Effector memory CD8-positive, alpha-beta T cell (primary cell): ENCODE measurements around the gene GNA12.
A peak's percentile ranks its signal among the peaks of the same experiment; 100 is the strongest.
"Not testable (repeated sequence)": the region's sequence is repeated elsewhere in the genome, so short reads cannot be mapped to it uniquely, and the experiment has no call there.

Source experiments
- ATAC-seq: fragments of 150-1000 bp; cut with Tn5 transposase; replicated peaks from 2 replicates; pipeline ENCODE4 v1.10.0; 2021; ENCODE audit warnings: mild to moderate bottlenecking, moderate library complexity
- DNase-seq, 3 experiments: peaks; one replicate each; pipeline ENCODE4 v3.0.0; 2021
- H3K27ac Mint-ChIP-seq, 2 donors: one replicate each; pipeline ENCODE4 v1.8.0; 2022; ENCODE audit warnings: mild to moderate bottlenecking in 2 of 2, mixed read lengths in 2 of 2, moderate library complexity in 2 of 2
- H3K27me3 Mint-ChIP-seq, 2 donors: one replicate each; pipeline ENCODE4 v1.8.0; 2022; ENCODE audit warnings: mixed read lengths in 2 of 2
- H3K36me3 Mint-ChIP-seq: one replicate; pipeline ENCODE4 v1.8.0; 2022; ENCODE audit warnings: mild to moderate bottlenecking, moderate library complexity, mixed read lengths; ENCODE audit not compliant: insufficient read depth
- H3K4me1 Mint-ChIP-seq, 2 donors: one replicate each; pipeline ENCODE4 v1.8.0; 2022; ENCODE audit warnings: low read depth in 2 of 2, mixed read lengths in 2 of 2
- H3K4me3 Mint-ChIP-seq, 2 donors: one replicate each; pipeline ENCODE4 v1.8.0; 2022; ENCODE audit warnings: mild to moderate bottlenecking in 2 of 2, mixed read lengths in 2 of 2, moderate library complexity in 2 of 2
- H3K9me3 Mint-ChIP-seq, 2 donors: one replicate each; pipeline ENCODE4 v1.8.0; 2022; ENCODE audit warnings: mixed read lengths in 2 of 2

Gene GNA12

DNA sequence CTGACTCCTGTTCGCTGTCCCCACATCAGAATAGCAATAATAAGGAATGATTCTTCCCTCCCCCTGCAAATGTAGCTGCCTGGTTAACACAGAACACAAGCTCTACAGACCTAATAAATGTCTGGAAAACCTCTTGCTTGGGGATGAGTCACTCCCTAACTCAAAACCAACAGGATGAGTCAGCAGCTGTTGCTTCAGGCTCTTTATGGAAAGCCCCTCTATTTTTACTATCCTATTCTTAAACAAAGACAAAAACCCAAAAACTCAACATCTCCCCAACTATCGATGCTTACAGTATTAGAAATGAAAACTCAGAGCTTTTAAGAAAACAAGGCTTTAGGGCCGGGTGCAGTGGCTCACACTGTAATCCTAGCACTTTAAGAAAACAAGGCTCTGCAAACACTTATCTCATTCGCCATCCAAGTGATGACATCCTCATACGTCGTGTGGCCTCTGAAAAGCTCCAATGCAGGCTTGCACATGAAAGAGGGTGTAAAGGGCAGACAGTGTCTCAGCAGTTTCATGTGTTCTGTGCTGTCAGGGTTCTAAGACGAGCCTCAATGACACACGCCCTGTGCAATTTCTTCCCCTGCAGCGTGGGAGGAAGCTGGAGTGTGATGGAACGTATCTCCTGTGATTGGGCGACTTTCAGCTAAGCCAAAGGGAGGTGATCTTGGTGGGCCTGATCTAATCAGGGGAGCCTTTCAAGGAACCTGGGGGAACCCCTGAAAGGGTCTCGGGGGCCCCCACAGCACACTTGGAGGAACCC, 86.0 kb downstream of the GNA12 start:
- Mint-ChIP-seq H3K36me3 (peaks cover 3% of the 10 kb centered on the region), H3K4me1 (peaks cover 25 to 30% of the 10 kb centered on the region in 2 donors)

DNA sequence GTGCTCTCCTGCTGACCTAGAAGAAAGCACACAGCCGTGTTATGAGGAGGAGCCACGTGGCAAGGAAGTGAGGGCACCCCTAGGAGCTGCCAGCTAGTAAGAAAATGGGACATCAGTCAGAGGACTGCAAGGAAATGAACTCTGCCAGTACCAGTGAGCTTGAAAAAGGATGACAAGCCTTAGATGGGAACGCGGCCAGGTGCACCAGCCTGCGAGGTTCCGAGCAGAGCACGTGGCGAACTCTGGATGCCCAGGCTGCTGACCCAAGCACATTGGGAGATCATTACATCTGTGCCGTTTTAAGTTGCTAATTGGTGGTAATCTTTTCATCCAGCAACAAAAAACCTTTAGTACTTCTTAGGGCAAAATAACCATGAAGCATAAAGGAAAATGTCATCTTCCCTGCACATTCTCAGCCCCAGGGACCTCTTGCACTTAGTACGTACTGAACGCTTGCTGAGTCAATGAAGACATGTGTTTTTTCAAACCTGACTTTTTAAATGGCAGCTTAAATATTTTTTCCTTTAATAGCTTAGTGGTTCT, 86.7 kb downstream of the GNA12 start:
- Mint-ChIP-seq H3K27me3 (no peaks in the 10 kb centered on the region), H3K4me1 (peaks cover 25 to 30% of the 10 kb centered on the region in 2 donors), H3K36me3 (peaks cover 3% of the 10 kb centered on the region), H3K27ac (peak overlapping the region; percentile 73 to 79), H3K9me3 (no peaks in the 10 kb centered on the region), H3K4me3 (no peak overlapping the region)
- ATAC-seq (no peak), DNase-seq (no peak)

More for the DNA sequence above, 86.0 kb downstream of the GNA12 start:
- Mint-ChIP-seq H3K27ac (peak overlapping the region; percentile 73 to 79), H3K9me3 (no peaks in the 10 kb centered on the region), H3K27me3 (no peaks in the 10 kb centered on the region), H3K4me3 (peak overlapping the region in 1 of 2 donors; percentile 38)
- DNase-seq (peak in 1 of 3 experiments; percentile 11), ATAC-seq (peak; percentile 61)

GRCh38 chr7:2755531-2755930, 88.6 kb downstream of the GNA12 start:
- Mint-ChIP-seq H3K27ac (no peak overlapping the region), H3K27me3 (no peaks in the 10 kb centered on the region), H3K9me3 (no peaks in the 10 kb centered on the region), H3K36me3 (peaks cover 3% of the 10 kb centered on the region), H3K4me1 (peaks cover 23 to 25% of the 10 kb centered on the region in 2 donors), H3K4me3 (no peak overlapping the region)
- DNase-seq: no peak
- no peak for ATAC-seq

- H3K4me1 Mint-ChIP-seq: peaks cover 18 to 19% of the 10 kb centered on the region in 2 donors
- no peak overlapping the region for H3K27ac Mint-ChIP-seq
- no peak for ATAC-seq
- H3K36me3 Mint-ChIP-seq: peaks cover 3% of the 10 kb centered on the region
- DNase-seq: no peak
- H3K4me3 Mint-ChIP-seq: no peak overlapping the region
- H3K9me3 Mint-ChIP-seq: no peaks in the 10 kb centered on the region
- H3K27me3 Mint-ChIP-seq: no peaks in the 10 kb centered on the region
Measured at GRCh38 chr7:2754912-2755311, 89.2 kb downstream of the GNA12 start.

GRCh38 chr7:2754086-2754485, 90.0 kb downstream of the GNA12 start:
- DNase-seq: no peak
- Mint-ChIP-seq H3K27ac (peak overlapping the region in 1 of 2 donors; percentile 20), H3K9me3 (no peaks in the 10 kb centered on the region), H3K4me3 (no peak overlapping the region), H3K4me1 (peaks cover 11 to 12% of the 10 kb centered on the region in 2 donors), H3K27me3 (no peaks in the 10 kb centered on the region), H3K36me3 (peaks cover 3% of the 10 kb centered on the region)
- no peak for ATAC-seq

DNA sequence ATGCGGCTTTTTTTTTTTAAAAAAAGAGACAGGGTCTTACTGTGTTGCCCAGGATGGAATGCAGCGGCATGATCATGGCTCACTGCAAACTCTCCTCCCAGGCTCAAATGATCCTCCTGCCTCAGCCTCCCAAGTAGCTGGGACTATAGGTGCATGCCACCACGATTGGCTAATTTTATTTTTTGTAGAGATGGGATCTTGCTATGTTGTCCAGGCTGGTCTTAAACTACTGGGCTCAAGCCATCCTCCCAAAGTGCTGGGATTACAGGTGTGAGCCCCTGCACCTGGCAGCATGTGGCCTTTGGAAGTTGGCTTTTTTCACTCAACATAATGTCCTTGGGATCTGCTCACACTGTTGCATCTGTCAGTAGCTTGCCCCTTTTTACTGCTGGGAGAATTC, 91.0 kb downstream of the GNA12 start:
- no peak overlapping the region for H3K4me3 Mint-ChIP-seq
- H3K27ac Mint-ChIP-seq: peak overlapping the region in 1 of 2 donors; percentile 20
- ATAC-seq: no peak
- peaks cover 6 to 7% of the 10 kb centered on the region in 2 donors for H3K4me1 Mint-ChIP-seq
- no peaks in the 10 kb centered on the region for H3K27me3 Mint-ChIP-seq
- DNase-seq: no peak
- H3K9me3 Mint-ChIP-seq: no peaks in the 10 kb centered on the region
- H3K36me3 Mint-ChIP-seq: peaks cover 3% of the 10 kb centered on the region

DNA sequence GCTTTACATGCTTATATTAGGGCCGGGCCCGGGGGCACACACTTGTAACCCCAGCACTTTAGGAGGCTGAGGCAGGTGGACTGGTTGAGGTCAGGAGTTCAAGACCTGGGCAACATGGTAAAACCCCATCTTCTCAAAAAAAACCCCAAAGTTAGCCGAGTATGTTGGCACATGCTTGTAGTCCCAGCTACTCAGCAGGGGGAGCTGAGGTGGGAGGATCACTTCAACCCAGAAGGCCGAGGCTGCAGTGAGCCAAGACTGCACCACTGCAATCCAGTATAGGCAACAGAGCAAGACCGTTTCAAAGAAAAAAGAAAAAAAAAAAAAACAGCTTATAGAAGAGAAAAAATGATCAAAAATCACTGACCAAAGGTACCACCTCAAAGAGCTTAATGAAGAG, 93.0 kb downstream of the GNA12 start:
- H3K4me1 Mint-ChIP-seq: peaks cover 4 to 5% of the 10 kb centered on the region in 2 donors
- H3K9me3 Mint-ChIP-seq: no peaks in the 10 kb centered on the region
- H3K27me3 Mint-ChIP-seq: no peaks in the 10 kb centered on the region
- no peak overlapping the region for H3K27ac Mint-ChIP-seq
- H3K4me3 Mint-ChIP-seq: no peak overlapping the region
- H3K36me3 Mint-ChIP-seq: peaks cover 3% of the 10 kb centered on the region
- DNase-seq (no peak), ATAC-seq (no peak)

DNA sequence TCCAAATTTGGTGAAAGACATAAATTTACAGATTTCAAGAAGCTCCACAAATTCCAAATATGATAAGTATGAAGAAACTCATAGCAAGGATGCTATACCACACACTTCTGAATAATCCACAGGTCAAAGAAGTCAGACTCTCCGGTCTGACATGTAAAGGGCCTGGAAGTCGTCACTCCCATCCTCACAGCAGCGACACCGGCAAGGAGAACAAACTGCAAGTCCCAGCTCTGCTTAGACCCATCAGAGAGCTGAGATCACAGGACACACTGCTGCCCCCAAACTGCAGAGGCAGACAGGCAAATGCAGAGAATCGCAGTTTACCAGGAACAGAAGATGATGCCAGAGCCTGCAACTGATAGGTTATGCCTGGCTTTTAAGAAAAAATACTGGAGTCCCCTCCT, 94.1 kb downstream of the GNA12 start:
- H3K36me3 Mint-ChIP-seq: peaks cover 2% of the 10 kb centered on the region
- no peak overlapping the region for H3K27ac Mint-ChIP-seq
- no peaks in the 10 kb centered on the region for H3K27me3 Mint-ChIP-seq
- H3K9me3 Mint-ChIP-seq: no peaks in the 10 kb centered on the region
- H3K4me3 Mint-ChIP-seq: no peak overlapping the region
- peaks cover 4 to 5% of the 10 kb centered on the region in 2 donors for H3K4me1 Mint-ChIP-seq
- ATAC-seq (no peak), DNase-seq (no peak)

GRCh38 chr7:2748684-2749083, 95.4 kb downstream of the GNA12 start:
- not testable (repeated sequence) for H3K4me1 Mint-ChIP-seq, DNase-seq, H3K27me3 Mint-ChIP-seq, H3K36me3 Mint-ChIP-seq, H3K9me3 Mint-ChIP-seq, ATAC-seq, H3K27ac Mint-ChIP-seq, H3K4me3 Mint-ChIP-seq

DNA sequence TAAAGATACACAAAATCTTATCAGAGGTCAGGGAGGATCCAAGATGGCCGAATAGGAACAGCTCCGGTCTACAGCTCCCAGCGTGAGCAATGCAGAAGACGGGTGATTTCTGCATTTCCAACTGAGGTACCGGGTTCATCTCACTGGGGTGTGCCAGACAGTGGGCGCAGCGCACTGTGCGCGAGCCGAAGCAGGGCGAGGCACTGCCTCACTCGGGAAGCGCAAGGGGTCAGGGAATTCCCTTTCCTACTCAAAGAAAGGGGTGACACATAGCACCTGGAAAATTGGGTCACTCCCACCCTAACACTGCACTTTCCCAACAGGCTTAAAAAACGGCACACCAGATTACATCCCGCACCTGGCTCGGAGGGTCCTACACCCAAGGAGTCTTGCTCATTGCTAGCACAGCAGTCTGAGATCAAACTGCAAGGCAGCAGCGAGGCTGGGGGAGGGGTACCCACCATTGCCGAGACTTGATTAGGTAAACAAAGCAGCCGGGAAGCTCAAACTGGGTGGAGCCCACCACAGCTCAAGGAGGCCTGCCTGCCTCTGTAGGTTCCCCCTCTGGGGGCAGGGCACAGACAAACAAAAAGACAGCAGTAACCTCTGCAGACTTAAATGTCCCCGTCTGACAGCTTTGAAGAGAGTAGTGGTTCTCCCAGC, 100.5 kb downstream of the GNA12 start:
- ATAC-seq, H3K9me3 Mint-ChIP-seq, H3K4me1 Mint-ChIP-seq, H3K4me3 Mint-ChIP-seq, H3K36me3 Mint-ChIP-seq, DNase-seq, H3K27me3 Mint-ChIP-seq, H3K27ac Mint-ChIP-seq: not testable (repeated sequence)

- Mint-ChIP-seq H3K27me3 (no peaks in the 10 kb centered on the region), H3K9me3 (no peaks in the 10 kb centered on the region), H3K4me1 (peaks cover 4 to 6% of the 10 kb centered on the region in 2 donors), H3K4me3 (no peak overlapping the region), H3K36me3 (peaks cover 6% of the 10 kb centered on the region), H3K27ac (no peak overlapping the region)
- ATAC-seq: no peak
- DNase-seq: no peak
Measured at GRCh38 chr7:2738766-2739549, 105.2 kb downstream of the GNA12 start.

GRCh38 chr7:2737771-2738540, 106.2 kb downstream of the GNA12 start:
- no peaks in the 10 kb centered on the region for H3K9me3 Mint-ChIP-seq
- no peak for ATAC-seq
- no peaks in the 10 kb centered on the region for H3K27me3 Mint-ChIP-seq
- no peak overlapping the region for H3K27ac Mint-ChIP-seq
- H3K36me3 Mint-ChIP-seq: peaks cover 5% of the 10 kb centered on the region
- DNase-seq: no peak
- H3K4me3 Mint-ChIP-seq: no peak overlapping the region
- H3K4me1 Mint-ChIP-seq: peaks cover 5 to 6% of the 10 kb centered on the region in 2 donors
